Endothelial cell of umbilical vein (primary cell): ENCODE results near the gene SYDE1. TPM values are rescaled to one million over a fixed set of nuclear protein-coding genes. Genes with fewer than 3 reads are reported as not detected.

Source experiments
- BruUV-seq: library from RNA; stranded (reverse); fragments of 400-500 nt; replicated peaks from 2 replicates; lab custom pipeline; 2021; lab: Mats Ljungman, UMichigan
- CTCF ChIA-PET: fragments of 300-600, 350-600 bp; sonication (Branson Sonifier 250); formaldehyde crosslinking; loops from one replicate; lab custom pipeline; 2021; ENCODE audit warnings: antibody characterized with exemption, inconsistent platforms; lab: Charles Lee
- POLR2A ChIA-PET: fragments of 300-600, 350-600 bp; sonication (Branson Sonifier 250); formaldehyde crosslinking; loops from one replicate; lab custom pipeline; 2021; ENCODE audit warnings: antibody characterized with exemption, inconsistent platforms; lab: Charles Lee
- DNase-seq: peaks from one replicate; pipeline ENCODE4 v3.0.0-alpha.2; 2011; ENCODE audit warnings: low read depth, low spot score
- FAIRE-seq: peaks from 2 replicates; lab custom pipeline; 2011; peaks lifted over from hg19 to GRCh38; lab: Jason Lieb, UNC
- H2AFZ ChIP-seq: 2 replicates; pipeline ENCODE4 v1.6.0; 2012; ENCODE audit warnings: low read depth, low read length, control low read depth, inconsistent platforms
- H3K27ac ChIP-seq: 2 replicates; pipeline ENCODE4 v1.5.1; 2011; ENCODE audit warnings: low read depth, mild to moderate bottlenecking, control low read depth, low read length, moderate library complexity; ENCODE audit not compliant: insufficient read depth
- H3K27me3 ChIP-seq, 2 experiments: 2 replicates each; pipeline versions ENCODE4 v1.6.0 to v1.6.1; 2011; ENCODE audit warnings: low read length in 2 of 2, mixed read lengths in 1 of 2; ENCODE audit not compliant: control insufficient read depth in 2 of 2, insufficient read depth in 2 of 2
- H3K36me3 ChIP-seq, 2 experiments: 2 replicates in 1 of 2; 3 replicates in 1 of 2; pipeline ENCODE4 v1.5.1; 2011; ENCODE audit warnings: low read length in 2 of 2, mild to moderate bottlenecking in 1 of 2, moderate library complexity in 1 of 2; ENCODE audit not compliant: control insufficient read depth in 2 of 2, insufficient read depth in 2 of 2; ENCODE audit errors: extremely low read depth in 1 of 2
- H3K4me1 ChIP-seq: 3 replicates; pipeline ENCODE4 v1.5.1; 2011; ENCODE audit warnings: mild to moderate bottlenecking, low read length; ENCODE audit not compliant: control insufficient read depth, insufficient read depth; ENCODE audit errors: extremely low read depth
- H3K4me2 ChIP-seq: 2 replicates; pipeline ENCODE4 v1.6.1; 2011; ENCODE audit warnings: low read length, control low read depth, mixed read lengths; ENCODE audit not compliant: insufficient read depth
- H3K4me3 ChIP-seq, 3 experiments: fragments of 200-600 bp in 1 of 3; sonication (generic), shearing (Covaris generic) in 1 of 3; replicated peaks in 1 of 3; 2 replicates each; pipeline ENCODE4 v1.5.1; 2011 to 2016; ENCODE audit warnings: control low read depth in 3 of 3, low read length in 3 of 3, mild to moderate bottlenecking in 2 of 3, inconsistent platforms in 1 of 3, low read depth in 1 of 3, moderate library complexity in 1 of 3; ENCODE audit not compliant: insufficient read depth in 1 of 3
- H3K79me2 ChIP-seq: 2 replicates; pipeline ENCODE4 v1.6.0; 2012; ENCODE audit warnings: low read length, inconsistent platforms; ENCODE audit not compliant: control insufficient read depth, insufficient read depth
- H3K9ac ChIP-seq: replicated peaks from 2 replicates; pipeline ENCODE3; 2011; ENCODE audit warnings: low read length, control low read depth; ENCODE audit not compliant: insufficient read depth; ENCODE audit errors: extremely low read depth
- H3K9me1 ChIP-seq: replicated peaks from 3 replicates; pipeline ENCODE4 v1.6.0; 2011; ENCODE audit warnings: mild to moderate bottlenecking, low read length; ENCODE audit not compliant: control insufficient read depth, insufficient read depth; ENCODE audit errors: extremely low read depth
- H3K9me3 ChIP-seq: replicated peaks from 2 replicates; pipeline ENCODE4 v1.5.1; 2012; ENCODE audit warnings: low read length, inconsistent platforms; ENCODE audit not compliant: control insufficient read depth, insufficient read depth
- H4K20me1 ChIP-seq: replicated peaks from 2 replicates; pipeline ENCODE3; 2011; ENCODE audit warnings: mild to moderate bottlenecking, low read length; ENCODE audit not compliant: control insufficient read depth, insufficient read depth; ENCODE audit errors: extremely low read depth
- EZH2 ChIP-seq: IDR thresholded peaks from 2 replicates; pipeline ENCODE4 v1.6.1; 2012; ENCODE audit warnings: borderline replicate concordance, low read depth, mild to moderate bottlenecking, moderate library complexity, low read length, inconsistent platforms; ENCODE audit not compliant: severe bottlenecking
- FOS ChIP-seq: IDR thresholded peaks from 2 replicates; pipeline ENCODE4 v1.6.1; 2011; ENCODE audit warnings: mild to moderate bottlenecking, low read length, moderate library complexity, borderline replicate concordance; ENCODE audit not compliant: insufficient read depth
- GATA2 ChIP-seq: IDR thresholded peaks from 2 replicates; pipeline ENCODE4 v1.7.0; 2011; ENCODE audit warnings: low read depth, mild to moderate bottlenecking, moderate library complexity, mixed read lengths, low read length; ENCODE audit not compliant: insufficient read length, insufficient read depth
- MAX ChIP-seq: IDR thresholded peaks from 2 replicates; pipeline ENCODE4 v1.6.1; 2011; ENCODE audit not compliant: insufficient read depth, insufficient read length
- MYC ChIP-seq: IDR thresholded peaks from one replicate; pipeline ENCODE4 v1.6.1; 2011; ENCODE audit warnings: mild to moderate bottlenecking, low read depth, low read length
- POLR2AphosphoS5 ChIP-seq: IDR thresholded peaks from 2 replicates; pipeline ENCODE4 v1.6.1; 2012; ENCODE audit warnings: low read depth, mild to moderate bottlenecking, control low read depth, low read length, moderate library complexity; ENCODE audit not compliant: insufficient read depth
- dilution Hi-C: fragments of 300-500 bp; cut with MboI; formaldehyde crosslinking; loops from one replicate; pipeline ENCODE4 v1.15.0; 2019; ENCODE audit warnings: low sequenced_read_pairs; ENCODE audit not compliant: extremely low pct_ligation_motif_present
- intact Hi-C: fragments of 100-400 bp; cut with micrococcal nuclease; formaldehyde crosslinking; loops from one replicate; pipeline ENCODE4 v1.10.0; 2022
- polyA plus RNA-seq, 4 experiments: library from polyadenylated mRNA; depleted of rRNA in 3 of 4; stranded (reverse) in 3 of 4; unstranded in 1 of 4; fragments of >200 nt; gene quantifications; 2 replicates each; pipeline versions ENCODE4 v1.2.1 to v1.2.3, GENCODE V29; 2011 to 2012; ENCODE audit warnings: missing spikeins in 1 of 4
- total RNA-seq: library from RNA; stranded (reverse); gene quantifications from 2 replicates; pipeline ENCODE4 v1.2.3, GENCODE V29; 2021

The SYDE1 gene
- total and polyA plus RNA-seq, 2 donors (not counting 3 experiments of a cell fraction or from before 2014, with no cell fraction given) = 33.1 to 35.3 TPM

GRCh38 chr19:15104411-15104810, 2.8 kb upstream of the SYDE1 start:
- Histone ChIP-seq H3K4me3 (no peak overlapping the region), H3K36me3 (peaks cover 0 to 3% of the 10 kb centered on the region in 2 experiments), H3K79me2 (peaks cover 19% of the 10 kb centered on the region), H3K9me3 (no peaks in the 10 kb centered on the region), H3K27ac (no peak overlapping the region), H3K9me1 (no peaks in the 10 kb centered on the region), H3K4me1 (peaks cover 10% of the 10 kb centered on the region), H3K27me3 (no peaks in the 10 kb centered on the region), H2AFZ (no peak overlapping the region), H4K20me1 (no peaks in the 10 kb centered on the region), H3K9ac (no peak overlapping the region), H3K4me2 (no peak overlapping the region)
- dilution Hi-C loops = no loop called here
- intact Hi-C loops = loop anchor here (10.0 kb wide), 2 partner anchors 150 to 1080 kb away; partner anchors contain the start of gene FAM32A
- FAIRE-seq (no peak), DNase-seq (no peak)
- ChIA-PET POLR2A (no interaction called here), CTCF (interaction anchor here (2.0 kb wide), 1 partner anchor 13 kb away, joined by 8 read pairs; no protein-coding TSS in a partner anchor)
- BruUV-seq = no TSS peak
- TF ChIP-seq POLR2AphosphoS5 (no peak), GATA2 (no peak), EZH2 (no peak), MAX (no peak), MYC (no peak)

GRCh38 chr19:15105044-15105443, 2.2 kb upstream of the SYDE1 start:
- ChIA-PET CTCF (interaction anchor here (2.0 kb wide), 1 partner anchor 13 kb away, joined by 8 read pairs; no protein-coding TSS in a partner anchor), POLR2A (no interaction called here)
- FAIRE-seq = no peak
- H4K20me1 ChIP-seq = no peaks in the 10 kb centered on the region
- no peaks in the 10 kb centered on the region for H3K9me3 ChIP-seq
- no peak for TF ChIP-seq FOS
- BruUV-seq = no TSS peak
- H3K36me3 ChIP-seq = peaks cover 2 to 5% of the 10 kb centered on the region in 2 experiments
- DNase-seq = no peak
- intact Hi-C loops (loop anchor here (5.0 to 10.0 kb wide), 5 partner anchors 150 to 1080 kb away; partner anchors contain the start of genes AKAP8, AKAP8L, FAM32A and TECR), dilution Hi-C loops (no loop called here)
- no peak overlapping the region for H3K9ac ChIP-seq
- no peaks in the 10 kb centered on the region for H3K27me3 ChIP-seq
- H3K27ac ChIP-seq = no peak overlapping the region
- H3K4me1 ChIP-seq = peaks cover 10% of the 10 kb centered on the region
- no peak overlapping the region for H2AFZ ChIP-seq
- H3K79me2 ChIP-seq = peaks cover 19% of the 10 kb centered on the region
- H3K4me3 ChIP-seq = no peak overlapping the region
- H3K4me2 ChIP-seq = no peak overlapping the region
- no peaks in the 10 kb centered on the region for H3K9me1 ChIP-seq
